HEK293 (cell line): Measurements from ENCODE around the gene CABP4.

Source experiments
- ELK4 ChIP-seq: IDR thresholded peaks from 2 replicates; pipeline ENCODE4 v1.6.1; 2011; ENCODE audit warnings: mild to moderate bottlenecking, low read depth, low read length, borderline replicate concordance
- KLF1 ChIP-seq: fragments of 450-650 bp; formaldehyde crosslinking; IDR thresholded peaks from 2 replicates; pipeline ENCODE4 v1.5.1; 2016; ENCODE audit warnings: missing biosample characterization, missing genetic modification characterization
- KLF17 ChIP-seq: fragments of 450-650 bp; formaldehyde crosslinking; IDR thresholded peaks from 2 replicates; pipeline ENCODE4 v1.5.1; 2016; ENCODE audit warnings: missing biosample characterization, missing genetic modification characterization
- PATZ1 ChIP-seq: fragments of 450-650 bp; formaldehyde crosslinking; IDR thresholded peaks from 2 replicates; pipeline ENCODE4 v1.5.1; 2016; ENCODE audit warnings: missing biosample characterization, missing genetic modification characterization
- PRDM2 ChIP-seq: fragments of 450-650 bp; formaldehyde crosslinking; IDR thresholded peaks from 2 replicates; pipeline ENCODE4 v1.5.1; 2016; ENCODE audit warnings: missing biosample characterization, missing genetic modification characterization, borderline replicate concordance
- SETDB1 ChIP-seq: IDR thresholded peaks from one replicate; pipeline ENCODE4 v1.6.1; 2017; ENCODE audit warnings: mild to moderate bottlenecking, low read length, moderate library complexity, mixed read lengths; ENCODE audit not compliant: insufficient read length
- SP3 ChIP-seq: fragments of 450-650 bp; formaldehyde crosslinking; IDR thresholded peaks from 2 replicates; pipeline ENCODE4 v1.5.1; 2016; ENCODE audit warnings: missing biosample characterization, missing genetic modification characterization
- ZBTB11 ChIP-seq: fragments of 450-650 bp; formaldehyde crosslinking; conservative IDR thresholded peaks from 2 replicates; pipeline ENCODE4 v1.5.1; 2016; ENCODE audit warnings: low read depth, missing biosample characterization, missing genetic modification characterization
- ZBTB48 ChIP-seq: fragments of 450-650 bp; formaldehyde crosslinking; IDR thresholded peaks from 2 replicates; pipeline ENCODE4 v1.5.1; 2016; ENCODE audit warnings: missing biosample characterization, missing genetic modification characterization
- ZNF175 ChIP-seq: fragments of 450-650 bp; formaldehyde crosslinking; IDR thresholded peaks from 2 replicates; pipeline ENCODE4 v1.5.1; 2016; ENCODE audit warnings: missing biosample characterization, missing genetic modification characterization
- ZNF214 ChIP-seq: fragments of 450-650 bp; formaldehyde crosslinking; IDR thresholded peaks from 2 replicates; pipeline ENCODE4 v1.5.1; 2017; ENCODE audit warnings: missing biosample characterization, mild to moderate bottlenecking, missing genetic modification characterization, borderline replicate concordance
- ZNF280C ChIP-seq: fragments of 450-650 bp; formaldehyde crosslinking; IDR thresholded peaks from 2 replicates; pipeline ENCODE4 v1.5.1; 2016; ENCODE audit warnings: missing biosample characterization, missing genetic modification characterization
- ZNF302 ChIP-seq: fragments of 450-650 bp; formaldehyde crosslinking; IDR thresholded peaks from 2 replicates; pipeline ENCODE4 v1.5.1; 2016; ENCODE audit warnings: missing biosample characterization, missing genetic modification characterization, low read depth
- ZNF544 ChIP-seq: fragments of 450-650 bp; formaldehyde crosslinking; IDR thresholded peaks from 2 replicates; pipeline ENCODE4 v1.5.0; 2017; ENCODE audit warnings: missing biosample characterization, missing genetic modification characterization
- ZNF549 ChIP-seq: fragments of 450-650 bp; IDR thresholded peaks from 2 replicates; pipeline ENCODE4 v1.5.1; 2018; ENCODE audit warnings: missing biosample characterization, missing genetic modification characterization, mild to moderate bottlenecking, inconsistent platforms, moderate library complexity
- ZNF600 ChIP-seq: fragments of 450-650 bp; formaldehyde crosslinking; IDR thresholded peaks from 2 replicates; pipeline ENCODE4 v1.5.1; 2016; ENCODE audit warnings: missing biosample characterization, missing genetic modification characterization
- ZNF626 ChIP-seq: fragments of 450-650 bp; sonication (Bioruptor Pico); formaldehyde crosslinking; IDR thresholded peaks from 2 replicates; pipeline ENCODE4 v1.5.1; 2018; ENCODE audit warnings: missing biosample characterization, missing genetic modification characterization, inconsistent platforms
- ZNF645 ChIP-seq: fragments of 450-650 bp; formaldehyde crosslinking; IDR thresholded peaks from 2 replicates; pipeline ENCODE4; 2016; ENCODE audit warnings: missing biosample characterization, missing genetic modification characterization
- ZNF837 ChIP-seq: fragments of 450-650 bp; formaldehyde crosslinking; IDR thresholded peaks from 2 replicates; pipeline ENCODE4 v1.5.1; 2016; ENCODE audit warnings: missing biosample characterization, missing genetic modification characterization
- ZNF843 ChIP-seq: fragments of 450-650 bp; formaldehyde crosslinking; IDR thresholded peaks from 2 replicates; pipeline ENCODE4 v1.5.1; 2016; ENCODE audit warnings: missing biosample characterization, missing genetic modification characterization

Gene CABP4

GRCh38 chr11:67436459-67437081 lies 18.6 kb upstream of the CABP4 start (continued):
- no peak for TF ChIP-seq ZNF600
- TF ChIP-seq SP3 (tag by site-specific recombination), result peak; percentile 54
- TF ChIP-seq ZNF302, result no peak
- TF ChIP-seq SETDB1, result no peak
- TF ChIP-seq ZNF175 (tag by site-specific recombination), result no peak
- TF ChIP-seq ZNF214 (tag by site-specific recombination), result no peak
- peak; percentile 70 for TF ChIP-seq PATZ1 (tag by site-specific recombination)
- TF ChIP-seq ZBTB11 (tag by site-specific recombination), result no peak
- TF ChIP-seq KLF17 (tag by site-specific recombination), result peak; percentile 83
- no peak for TF ChIP-seq ELK4
- no peak for TF ChIP-seq ZNF280C (tag by site-specific recombination)
- no peak for TF ChIP-seq ZNF837 (tag by site-specific recombination)
- TF ChIP-seq ZNF843, result no peak
- TF ChIP-seq ZNF645 (tag by site-specific recombination), result no peak
- peak; percentile 44; the same call in 1 of the 2 replicates for TF ChIP-seq KLF1 (tag by site-specific recombination)
- TF ChIP-seq ZBTB48 (tag by site-specific recombination), result no peak
- no peak for TF ChIP-seq ZNF549 (tag by site-specific recombination)
- no peak for TF ChIP-seq ZNF626 (tag by site-specific recombination)
- no peak for TF ChIP-seq PRDM2 (tag by site-specific recombination)
- TF ChIP-seq ZNF544 (tag by site-specific recombination), result no peak
- TF ChIP-seq, all 188 proteins: peak for 31
